ENCODE results near the gene EXT2.

Gene EXT2

GRCh38 chr11:44133335-44133946 is 38.0 kb downstream of the EXT2 start:
- Histone ChIP-seq H3K27me3 (replicated peaks; ENCODE audit: control insufficient read depth, insufficient read depth, low read length) (no peaks in the 10 kb centered on the region), H3K4me3 (replicated peaks; ENCODE audit: low read depth, low read length) (no peak overlapping the region), H3K36me3 (ENCODE audit: control insufficient read depth, insufficient read depth, low read length) (peaks cover 1% of the 10 kb centered on the region)
- peak; percentile 59 for TF ChIP-seq CTCF (IDR thresholded peaks at IDR 0.05; ENCODE audit: insufficient read depth, low read length, poor library complexity, severe bottlenecking)
- DNase-seq (ENCODE audit: extremely low read depth, insufficient read length) = no peak

GRCh38 chr11:44134625-44135024 is 39.1 kb downstream of the EXT2 start:
- no peak for TF ChIP-seq CTCF (IDR thresholded peaks at IDR 0.05; ENCODE audit: insufficient read depth, low read length, poor library complexity, severe bottlenecking)
- no peaks in the 10 kb centered on the region for H3K27me3 ChIP-seq (replicated peaks; ENCODE audit: control insufficient read depth, insufficient read depth, low read length)
- no peak overlapping the region for H3K4me3 ChIP-seq (replicated peaks; ENCODE audit: low read depth, low read length)
- DNase-seq (ENCODE audit: extremely low read depth, insufficient read length) = no peak
- H3K36me3 ChIP-seq (ENCODE audit: control insufficient read depth, insufficient read depth, low read length) = peaks cover 1% of the 10 kb centered on the region

GRCh38 chr11:44136176-44136945 is 40.9 kb downstream of the EXT2 start:
- Histone ChIP-seq H3K27me3 (replicated peaks; ENCODE audit: control insufficient read depth, insufficient read depth, low read length) (no peaks in the 10 kb centered on the region), H3K36me3 (ENCODE audit: control insufficient read depth, insufficient read depth, low read length) (no peaks in the 10 kb centered on the region; the same call in 1 of the 2 replicates), H3K4me3 (replicated peaks; ENCODE audit: low read depth, low read length) (no peak overlapping the region)
- DNase-seq (ENCODE audit: extremely low read depth, insufficient read length) = no peak
- TF ChIP-seq CTCF (IDR thresholded peaks at IDR 0.05; ENCODE audit: insufficient read depth, low read length, poor library complexity, severe bottlenecking) = no peak

GRCh38 chr11:44137057-44137456 is 41.6 kb downstream of the EXT2 start:
- Histone ChIP-seq H3K36me3 (ENCODE audit: control insufficient read depth, insufficient read depth, low read length) (no peaks in the 10 kb centered on the region; the same call in 1 of the 2 replicates), H3K4me3 (replicated peaks; ENCODE audit: low read depth, low read length) (no peak overlapping the region), H3K27me3 (replicated peaks; ENCODE audit: control insufficient read depth, insufficient read depth, low read length) (no peaks in the 10 kb centered on the region)
- no peak for DNase-seq (ENCODE audit: extremely low read depth, insufficient read length)
- TF ChIP-seq CTCF (IDR thresholded peaks at IDR 0.05; ENCODE audit: insufficient read depth, low read length, poor library complexity, severe bottlenecking) = no peak

GRCh38 chr11:44138286-44138685 is 42.8 kb downstream of the EXT2 start:
- H3K4me3 ChIP-seq (replicated peaks; ENCODE audit: low read depth, low read length) = no peak overlapping the region
- DNase-seq (ENCODE audit: extremely low read depth, insufficient read length) = no peak
- TF ChIP-seq CTCF (IDR thresholded peaks at IDR 0.05; ENCODE audit: insufficient read depth, low read length, poor library complexity, severe bottlenecking) = no peak
- H3K27me3 ChIP-seq (replicated peaks; ENCODE audit: control insufficient read depth, insufficient read depth, low read length) = no peaks in the 10 kb centered on the region
- H3K36me3 ChIP-seq (ENCODE audit: control insufficient read depth, insufficient read depth, low read length) = no peaks in the 10 kb centered on the region
